ENCODE measurements around the gene HOXB7. TPM values are rescaled to one million over a fixed set of nuclear protein-coding genes. Genes with fewer than 3 reads are reported as not detected.
A peak's percentile ranks its signal among the peaks of the same experiment; 100 is the strongest.

HOXB7 gene
- total RNA-seq, 1 experiment from 2014 or later: 20.0 TPM

- DNase-seq (ENCODE audit: low read depth): no peak
Observed at GRCh38 chr17:48623583-48623982, 12.8 kb upstream of the HOXB7 start.

DNA sequence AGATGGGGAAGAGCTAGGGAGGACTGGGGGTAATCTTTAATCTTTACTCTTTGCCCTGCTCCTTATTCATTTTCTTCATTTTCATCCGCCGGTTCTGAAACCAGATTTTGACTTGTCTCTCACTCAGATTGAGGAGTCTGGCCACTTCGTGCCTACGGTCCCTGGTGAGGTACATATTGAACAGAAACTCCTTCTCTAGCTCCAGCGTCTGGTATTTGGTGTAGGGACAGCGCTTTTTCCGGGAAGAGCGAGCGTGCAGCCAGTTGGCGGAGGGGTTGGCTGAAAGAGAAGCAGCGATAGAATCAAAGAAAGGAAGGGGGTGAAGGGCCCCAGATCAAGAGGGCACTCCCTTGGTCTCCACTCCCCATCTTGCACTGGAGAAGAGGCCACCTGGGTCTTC lies 12.0 kb upstream of the HOXB7 start:
- no peak for DNase-seq (ENCODE audit: low read depth)

- no peak for DNase-seq (ENCODE audit: low read depth)
Observed at GRCh38 chr17:48621410-48622392, 10.9 kb upstream of the HOXB7 start.

DNA sequence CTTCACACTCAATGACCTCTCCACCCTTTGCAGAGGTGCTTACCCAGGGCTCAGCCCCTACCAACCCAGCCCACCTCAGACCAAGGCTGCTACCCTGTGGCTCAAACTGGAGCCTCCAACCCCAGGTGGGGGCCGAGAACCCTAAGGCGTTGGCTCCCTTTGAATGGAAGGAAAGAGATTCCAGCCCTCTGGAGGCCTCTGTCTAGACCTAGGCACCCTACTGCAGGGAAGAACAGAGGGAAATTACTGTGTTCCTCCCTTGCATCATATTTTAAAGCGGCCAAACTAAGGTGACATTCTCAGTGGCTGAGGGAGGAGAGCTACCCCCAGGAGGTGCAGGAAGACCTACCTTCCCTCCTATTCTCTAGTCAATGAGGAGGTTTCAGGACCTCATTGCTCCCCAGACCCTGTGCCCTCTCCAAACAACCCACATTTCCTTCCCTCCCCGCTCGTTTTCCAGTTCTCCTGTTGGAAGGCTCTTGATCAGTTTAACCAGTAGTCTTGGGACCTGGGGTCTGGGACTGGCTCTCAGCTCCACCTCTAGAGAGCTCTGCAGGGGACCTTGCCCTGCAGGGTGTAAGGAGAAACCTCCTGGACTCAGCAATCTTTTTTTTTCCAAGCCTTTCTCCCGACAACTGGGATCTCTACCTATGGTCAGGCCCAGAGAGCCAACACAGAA lies 9.8 kb upstream of the HOXB7 start:
- DNase-seq (ENCODE audit: low read depth): peak; percentile 12

DNA sequence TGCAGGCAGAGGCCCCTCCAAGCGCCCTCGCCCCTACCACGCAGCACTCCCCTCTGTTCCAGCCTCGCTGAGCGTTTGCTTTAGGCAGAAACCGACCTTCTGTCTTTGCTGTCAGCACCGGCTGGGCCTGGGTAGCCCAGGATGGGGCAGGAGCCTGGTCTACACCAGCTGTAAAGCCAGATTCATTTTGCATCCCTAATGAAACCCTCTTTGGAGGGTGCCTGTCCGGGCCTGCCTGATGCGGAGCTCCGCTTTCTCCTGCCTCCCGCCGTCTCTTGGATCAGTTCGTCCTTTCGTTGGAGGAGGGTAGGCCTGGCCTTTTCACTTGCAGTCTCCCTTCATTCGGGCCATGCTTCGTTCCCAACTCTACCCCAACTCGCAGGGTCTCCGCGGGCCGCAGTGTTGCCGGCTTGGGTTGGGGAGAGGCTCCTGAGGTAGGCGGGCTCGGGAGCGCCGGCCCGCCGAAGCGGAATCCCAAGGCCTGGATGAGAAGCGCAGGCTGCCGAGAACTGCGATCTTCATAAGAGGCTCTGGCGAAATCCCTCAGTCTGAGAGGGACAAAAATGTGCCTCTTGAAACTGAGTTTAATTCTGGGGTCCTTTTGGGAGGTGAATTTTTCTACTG lies 9.1 kb upstream of the HOXB7 start:
- no peak for DNase-seq (ENCODE audit: low read depth)

GRCh38 chr17:48618256-48618896 lies 7.6 kb upstream of the HOXB7 start:
- peak; percentile 83 for DNase-seq (ENCODE audit: low read depth)

DNA sequence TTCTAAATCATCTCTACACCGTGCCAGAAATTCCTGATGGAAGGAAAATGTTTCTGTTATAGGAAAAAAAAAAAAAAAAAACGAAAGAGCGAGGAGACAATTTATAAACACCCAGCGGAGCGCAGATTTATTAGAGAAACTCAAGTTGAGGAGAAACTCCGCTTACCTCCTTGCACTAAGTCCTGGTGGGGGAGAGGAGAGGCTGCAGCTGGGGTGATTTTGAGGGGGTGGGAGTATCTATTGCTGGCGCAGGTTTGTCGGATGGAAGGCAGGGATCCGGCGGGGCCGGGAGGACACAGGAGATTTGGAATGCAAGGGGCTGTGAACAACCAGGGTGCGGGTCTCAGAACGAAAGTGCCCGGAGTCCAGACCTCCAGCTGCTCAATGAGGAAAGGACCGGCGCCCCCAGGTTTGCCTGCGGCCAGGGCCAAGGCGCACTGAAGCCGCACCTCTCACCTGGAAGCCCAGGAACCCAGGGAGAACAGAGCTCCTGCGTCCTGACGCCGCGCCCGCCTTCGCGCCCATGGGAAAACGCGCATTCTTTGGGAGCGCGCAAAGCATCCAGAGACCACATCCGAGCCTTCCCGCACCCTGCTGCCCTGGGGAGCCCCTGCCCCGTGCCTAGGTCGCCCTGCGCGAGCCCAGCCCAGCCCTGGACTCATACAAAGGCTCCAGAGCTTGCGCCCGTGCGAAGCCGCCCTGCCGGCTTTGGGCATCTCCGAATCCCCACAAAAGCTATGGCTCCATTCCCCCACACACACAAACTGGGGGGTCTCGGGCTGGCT lies 6.8 kb upstream of the HOXB7 start:
- DNase-seq (ENCODE audit: low read depth): peak; percentile 24

- DNase-seq (ENCODE audit: low read depth): no peak
Observed at GRCh38 chr17:48616717-48617470, 6.1 kb upstream of the HOXB7 start.

GRCh38 chr17:48615963-48616716 lies 5.3 kb upstream of the HOXB7 start:
- no peak for DNase-seq (ENCODE audit: low read depth)

- DNase-seq (ENCODE audit: low read depth): no peak
Observed at GRCh38 chr17:48615047-48615962, 4.5 kb upstream of the HOXB7 start, which contains the start of gene HOXB8. TSS of gene HOXB8 (minus strand) at chr17:48615292. CDS start at chr17:48614704, 588 bp downstream.

DNA sequence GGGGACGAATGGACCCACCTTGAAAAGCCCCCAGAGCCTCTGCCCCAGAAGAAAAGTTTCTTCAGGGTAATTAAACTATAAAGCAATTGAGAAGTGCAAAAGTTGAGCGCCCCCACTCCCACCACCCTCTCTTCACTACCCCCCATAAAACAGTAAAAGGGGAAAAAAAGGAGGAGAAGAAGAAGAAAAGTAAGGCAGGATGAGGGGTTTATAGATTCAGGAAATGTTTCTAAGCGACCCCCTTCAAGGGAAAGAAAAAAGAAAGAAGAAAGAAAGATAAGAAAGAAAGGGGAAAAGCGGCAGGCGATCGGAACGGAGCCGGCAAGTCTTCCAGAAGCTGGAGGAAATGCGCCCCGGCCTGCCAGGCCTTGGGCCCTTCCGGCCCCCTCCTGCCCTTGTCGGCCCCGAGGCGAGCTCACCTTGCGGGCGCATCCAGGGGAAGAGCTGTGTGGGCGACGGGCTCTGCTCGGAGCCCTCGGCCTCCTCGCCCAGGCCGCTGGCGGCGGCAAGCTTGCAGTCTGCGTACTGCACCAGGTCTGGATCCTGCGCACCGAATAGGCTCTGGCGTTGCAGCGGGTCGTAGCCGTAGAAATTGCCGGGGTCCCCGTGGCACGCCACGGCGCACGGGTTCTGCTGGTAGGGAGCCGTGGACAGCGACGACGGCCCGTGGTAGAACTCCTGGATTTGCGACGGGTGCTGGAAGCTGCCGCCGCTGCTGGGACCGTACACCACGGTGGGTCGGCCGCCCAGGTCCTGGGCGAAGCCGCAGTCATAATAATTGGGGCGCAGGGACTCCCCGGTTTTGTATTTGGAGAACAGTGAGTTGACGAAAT lies 3.3 kb upstream of the HOXB7 start:
- peak; percentile 44 for DNase-seq (ENCODE audit: low read depth)

- peak; percentile 63 for DNase-seq (ENCODE audit: low read depth)
Observed at GRCh38 chr17:48612854-48613691, 2.3 kb upstream of the HOXB7 start.

DNA sequence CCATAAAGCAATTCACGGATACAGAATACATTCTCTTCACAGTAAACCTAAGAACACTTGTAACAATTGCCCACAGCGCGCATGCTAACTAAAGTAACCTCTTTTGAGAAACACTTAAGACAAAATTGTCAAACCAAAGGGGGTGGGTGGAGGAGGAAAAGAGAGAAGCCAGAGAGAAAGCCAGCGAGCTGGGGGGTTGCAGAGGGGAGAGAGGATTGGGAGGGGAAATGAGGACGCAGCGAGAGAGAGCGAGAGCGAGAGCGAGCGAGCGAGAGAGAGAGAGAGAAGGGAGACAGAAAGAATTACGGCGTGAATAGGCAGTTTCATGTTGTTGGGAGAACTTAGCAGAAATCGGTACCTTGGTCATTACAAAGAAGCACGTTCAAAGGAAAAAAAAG lies 1.6 kb upstream of the HOXB7 start:
- peak; percentile 65 for DNase-seq (ENCODE audit: low read depth)

GRCh38 chr17:48611681-48612455 lies 1.1 kb upstream of the HOXB7 start:
- DNase-seq (ENCODE audit: low read depth): peak; percentile 67

DNA sequence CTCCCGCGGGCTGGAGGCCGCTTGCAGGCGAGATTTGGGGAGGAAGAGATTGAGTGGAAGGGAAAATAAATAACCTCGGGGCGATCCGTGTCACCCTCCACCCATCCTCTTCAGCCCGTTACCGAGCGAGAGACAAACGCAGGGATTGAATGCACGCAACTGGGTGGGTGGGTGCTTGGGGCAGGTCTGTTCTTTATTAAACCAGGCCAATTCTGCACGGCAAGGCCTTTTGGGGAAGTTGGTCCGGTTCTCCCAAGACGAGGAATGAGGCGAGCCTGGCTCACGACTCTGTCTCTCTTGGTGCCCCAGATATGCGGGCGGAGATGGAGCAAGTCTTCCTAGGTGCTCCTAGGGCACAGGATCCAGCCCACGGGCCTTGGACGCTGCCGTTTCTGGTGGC lies 396 bp upstream of the HOXB7 start:
- peak; percentile 59 for DNase-seq (ENCODE audit: low read depth)

GRCh38 chr17:48609759-48610281 lies 997 bp downstream of the HOXB7 start:
- DNase-seq (ENCODE audit: low read depth): no peak
